Measurements from ENCODE around the gene CDH11. TPM values are rescaled to one million over a fixed set of nuclear protein-coding genes. Genes with fewer than 3 reads are reported as not detected.

CDH11 gene
- total RNA-seq = 138 and 151 TPM in 2 replicates

GRCh38 chr16:65121870-65122723 lies at the start of gene CDH11:
CDH11 (minus strand) TSS chr16:65122063; CDS start chr16:65004869, 117,194 bp downstream.

